Stimulated activated CD4-positive, alpha-beta T cell treated with anti-CD3 and anti-CD28 coated beads, Interleukin-12 subunit alpha, Interleukin-12 subunit beta, amount 100 ng/mL, for 4 hours (primary cell): ENCODE results near the gene CLCN7.
A peak's percentile ranks its signal among the peaks of the same experiment; 100 is the strongest.

Experiments used
- DNase-seq: peaks from one replicate; pipeline ENCODE4 v3.0.0-alpha.2; 2020

The CLCN7 gene

DNA sequence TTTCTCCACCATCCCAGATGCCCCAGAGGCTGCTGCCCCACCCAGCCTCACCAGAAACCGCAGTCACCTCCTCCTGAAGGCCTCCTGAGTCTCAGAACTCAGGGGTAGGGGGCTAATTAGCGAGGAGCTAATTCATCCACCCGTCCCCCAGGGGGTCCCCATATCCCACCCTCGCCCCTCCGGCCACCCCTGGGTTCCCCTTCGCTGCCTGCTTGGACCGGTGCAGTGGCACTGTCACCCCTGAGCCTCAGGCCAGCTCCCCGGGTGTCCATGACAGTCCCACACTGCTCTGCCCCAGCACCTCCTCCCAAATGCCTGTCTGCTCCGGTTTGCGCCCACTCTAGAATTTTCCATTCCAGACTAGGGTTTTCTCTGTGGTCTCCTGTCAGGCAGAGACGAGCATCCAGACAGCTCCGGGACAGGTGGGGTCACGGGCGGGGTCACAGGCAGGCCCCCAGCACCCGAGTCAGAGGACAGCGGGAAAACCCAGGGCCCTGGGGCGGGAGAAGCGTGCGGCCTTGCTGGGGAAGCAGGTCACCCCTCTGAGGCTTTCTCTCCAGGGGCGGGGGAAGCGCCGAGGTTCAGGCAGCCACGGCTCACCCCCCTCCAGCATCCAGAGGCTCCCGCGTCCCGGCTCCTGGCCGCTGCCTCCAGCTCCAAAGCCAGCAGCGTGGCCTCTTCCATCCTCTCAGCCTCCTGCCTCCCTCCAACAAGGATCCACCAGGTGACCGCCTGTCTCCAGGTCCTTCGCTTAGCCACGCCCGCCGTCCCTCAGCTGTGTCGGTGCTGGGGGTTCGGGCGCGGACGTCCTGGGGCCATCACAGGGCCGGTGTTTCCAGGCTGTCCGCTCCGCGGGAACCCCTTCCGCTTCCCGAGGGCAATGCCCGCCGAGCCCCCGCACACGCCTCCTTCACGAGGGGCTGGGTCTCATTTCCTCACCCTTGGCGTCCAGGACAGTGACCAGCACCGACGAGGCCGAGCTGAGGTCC lies 47.1 kb downstream of the CLCN7 start:
- no peak for DNase-seq

GRCh38 chr16:1426734-1427471 lies 47.9 kb downstream of the CLCN7 start:
- no peak for DNase-seq

DNA sequence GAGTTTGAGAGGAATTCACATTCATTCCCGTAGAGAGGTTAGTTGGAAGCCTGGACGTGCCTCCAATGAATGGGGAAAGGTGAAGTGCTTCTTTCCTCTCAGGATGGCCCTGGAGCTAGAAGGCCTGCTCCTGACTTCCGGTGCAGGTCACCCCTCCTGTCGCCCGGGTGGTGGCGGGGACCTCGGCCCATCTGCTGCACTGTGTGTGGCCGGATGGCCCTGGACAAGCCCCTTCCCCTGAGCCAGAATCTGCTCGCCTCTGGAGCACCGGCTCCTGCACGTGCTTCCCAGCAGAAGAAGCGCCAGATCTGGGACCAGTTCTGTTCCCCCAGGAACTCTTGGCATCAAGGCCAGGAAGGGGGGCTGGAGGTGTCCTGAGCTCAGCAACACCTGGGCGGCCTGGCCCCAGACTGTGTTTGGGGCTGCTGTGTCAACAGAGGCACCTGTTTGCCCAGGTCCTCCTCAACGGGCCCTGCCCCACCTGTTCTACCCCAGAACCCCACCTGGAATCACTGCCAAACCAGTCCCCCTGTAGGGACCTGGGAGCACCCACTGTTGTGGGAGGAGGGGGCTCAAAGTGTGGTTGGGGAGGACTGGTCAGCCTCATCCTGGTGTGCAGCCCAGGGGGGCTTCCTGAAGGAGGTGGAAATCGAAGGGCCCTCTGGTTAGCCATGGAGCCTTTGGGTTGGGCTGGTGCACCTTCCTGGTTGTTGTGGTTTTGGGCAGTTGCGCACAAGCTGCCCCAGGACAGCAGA lies 49.0 kb downstream of the CLCN7 start:
- DNase-seq, result no peak

DNA sequence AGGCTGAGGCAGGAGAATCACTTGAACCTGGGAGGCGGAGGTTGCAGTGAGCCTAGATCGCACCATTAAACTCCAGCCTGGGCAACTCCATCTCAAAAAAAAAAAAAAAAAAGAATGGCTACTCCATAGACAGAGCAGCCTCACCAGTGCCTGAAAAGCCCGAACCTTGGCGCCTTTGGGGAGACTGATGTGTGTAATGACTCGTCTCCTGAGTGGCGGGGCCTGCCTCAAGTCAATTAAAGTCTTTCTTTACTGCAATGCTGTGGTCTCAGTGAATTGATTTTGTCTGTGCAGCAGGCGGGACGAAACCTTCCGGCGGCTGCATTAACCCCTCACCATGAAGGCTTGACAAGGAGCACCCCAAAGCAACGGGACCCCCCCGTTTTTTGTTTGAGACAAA lies 50.8 kb downstream of the CLCN7 start:
- DNase-seq, result no peak

DNA sequence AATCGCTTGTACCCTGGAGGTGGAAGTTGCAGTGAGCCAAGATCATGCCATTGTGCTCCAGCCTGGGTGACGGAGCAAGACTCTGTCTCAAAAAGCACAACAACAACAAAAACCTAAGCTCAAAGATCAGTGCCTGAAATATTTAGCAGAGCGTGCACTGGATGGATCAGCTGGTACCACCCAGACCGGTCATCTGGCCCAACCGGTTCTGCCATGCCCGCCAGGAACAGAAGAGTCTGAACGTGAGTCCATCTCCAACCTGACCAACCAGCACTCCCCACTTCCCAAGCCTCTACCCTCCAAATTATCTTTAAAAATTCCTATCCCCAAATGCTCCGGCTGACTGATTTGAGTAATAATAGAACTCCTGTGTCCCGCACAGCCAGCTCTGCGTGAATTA lies 52.8 kb downstream of the CLCN7 start:
- DNase-seq, result no peak

GRCh38 chr16:1420111-1420539 lies 54.7 kb downstream of the CLCN7 start:
- no peak for DNase-seq

GRCh38 chr16:1416521-1416941 lies 58.3 kb downstream of the CLCN7 start:
- DNase-seq, result no peak

DNA sequence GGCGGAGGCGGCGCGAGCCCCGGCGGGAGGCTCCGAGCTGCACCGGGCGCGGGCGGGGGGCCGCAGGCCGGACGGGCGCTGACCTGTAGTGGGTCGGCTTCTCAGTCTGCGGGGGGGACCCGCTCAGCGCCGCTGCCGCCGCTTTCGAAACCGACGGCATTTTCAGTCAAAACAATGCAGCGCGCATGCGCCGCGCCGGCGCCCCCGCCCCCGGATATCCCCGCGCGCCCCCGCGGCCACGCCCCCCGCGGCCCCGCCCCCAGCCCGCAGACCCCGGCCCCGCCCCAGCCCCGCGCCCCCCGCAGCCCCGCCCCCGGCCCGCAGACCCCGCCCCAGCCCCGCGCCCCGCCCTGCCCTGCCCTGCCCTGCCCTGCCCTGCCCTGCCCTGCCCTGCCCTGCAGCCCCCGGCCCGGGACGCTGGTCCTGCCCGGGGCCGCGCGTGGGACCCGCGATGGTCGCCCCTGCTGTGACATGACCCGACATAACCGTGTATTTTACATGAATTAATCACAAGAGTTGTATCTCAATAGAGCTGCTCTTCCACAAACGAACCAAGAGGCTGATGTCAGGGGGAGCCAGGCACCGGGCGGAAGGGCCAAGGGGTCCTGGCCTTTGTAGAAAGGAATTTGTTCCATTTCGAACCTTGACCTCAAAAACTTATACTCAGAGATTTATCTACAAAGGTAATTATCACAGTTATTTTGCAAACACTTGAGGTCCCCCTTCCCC lies 60.1 kb downstream of the CLCN7 start, which contains the start of gene UNKL:
TSS of gene UNKL (minus strand) at position 173 of the 729 bp plus-strand sequence. CDS start at position 160, 13 bp downstream.
- peak; percentile 81 for DNase-seq

DNA sequence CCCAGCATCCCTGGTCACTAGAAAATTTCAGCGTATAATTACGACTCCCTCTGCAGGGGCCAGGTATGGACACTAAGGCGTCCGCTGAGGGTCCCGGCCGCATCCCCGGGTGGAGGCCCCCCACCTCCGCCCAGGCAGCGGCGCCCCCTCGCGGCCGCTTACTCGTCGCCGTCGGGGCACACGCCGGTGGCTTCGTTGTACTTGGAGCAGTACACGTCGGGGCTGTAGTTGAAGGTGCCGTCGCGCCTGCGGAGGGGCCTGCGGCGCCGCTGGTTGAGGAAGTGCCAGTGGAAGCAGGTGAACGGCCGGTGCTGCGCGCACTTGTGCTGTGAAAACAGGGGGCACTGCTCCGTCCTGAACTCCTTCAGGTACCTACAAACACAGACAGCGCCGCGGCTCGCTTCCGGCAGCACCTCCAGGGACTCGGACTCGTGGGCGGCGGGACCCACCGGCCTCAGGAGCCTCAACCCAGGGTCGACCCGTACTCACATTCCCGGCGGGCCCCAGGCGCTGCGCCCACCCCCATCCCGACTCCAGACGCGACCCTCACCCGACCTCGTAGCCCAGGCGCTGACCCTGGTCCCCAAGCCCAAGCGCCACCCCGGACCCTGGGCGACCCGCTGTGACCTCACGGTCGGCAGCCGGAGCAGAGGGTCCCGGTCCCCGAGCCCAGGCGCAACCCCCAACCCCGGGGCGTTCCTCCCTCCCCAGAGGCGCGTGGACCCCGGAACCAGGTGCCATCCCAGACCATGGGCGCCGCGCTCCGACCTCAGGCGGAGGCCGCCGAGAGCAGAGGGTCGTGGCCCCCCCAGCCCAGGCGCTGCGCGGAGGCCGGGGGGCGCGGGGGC lies 60.9 kb downstream of the CLCN7 start:
- peak; percentile 62 for DNase-seq

GRCh38 chr16:1412847-1413246 lies 62.0 kb downstream of the CLCN7 start:
- DNase-seq, result no peak

- DNase-seq, result peak; percentile 97
Measured at GRCh38 chr16:1408171-1408837, 66.5 kb downstream of the CLCN7 start.

GRCh38 chr16:1407753-1408152 lies 67.1 kb downstream of the CLCN7 start:
- DNase-seq, result no peak

DNA sequence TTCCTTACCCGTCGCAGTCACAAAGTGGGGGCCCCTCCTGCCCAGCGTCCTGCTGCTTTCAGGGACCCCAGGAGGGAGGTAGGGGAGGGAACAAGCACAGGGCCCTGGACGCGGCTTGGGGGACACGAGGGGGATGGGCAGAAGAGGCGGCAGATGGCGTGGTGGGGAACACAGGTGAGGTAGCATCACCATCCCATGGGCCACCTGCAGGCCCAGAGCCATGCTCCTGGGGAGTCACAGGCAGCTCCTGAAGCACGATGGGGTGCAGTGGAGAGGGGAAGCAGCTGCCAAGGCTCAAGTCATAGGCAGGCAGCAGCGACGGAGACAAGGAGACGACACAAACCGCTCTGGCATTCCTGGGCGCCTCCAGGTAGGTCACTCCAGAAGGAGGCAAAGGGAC lies 71.1 kb downstream of the CLCN7 start:
- DNase-seq, result no peak

DNA sequence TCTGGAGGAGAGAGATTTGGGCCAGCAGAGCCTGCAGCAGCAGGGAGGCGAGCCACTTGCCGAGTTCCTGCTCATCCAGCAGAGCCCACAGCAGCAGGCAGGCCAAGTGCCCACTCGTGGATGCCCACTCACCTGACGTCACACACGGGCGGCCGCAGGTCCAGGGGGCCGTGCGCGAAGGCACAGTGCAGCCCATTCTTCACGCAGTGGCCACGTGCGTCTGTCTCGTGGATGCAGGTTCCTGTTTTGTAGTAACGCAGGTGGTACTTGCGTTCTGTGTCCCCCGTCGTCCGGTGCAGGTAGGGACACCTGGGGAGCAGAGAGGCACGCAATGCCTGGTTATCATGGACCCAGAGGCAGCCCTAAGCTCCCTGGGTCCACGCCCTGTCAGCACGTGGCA lies 71.8 kb downstream of the CLCN7 start:
- no peak for DNase-seq

GRCh38 chr16:1401758-1402154 lies 73.1 kb downstream of the CLCN7 start:
- DNase-seq, result no peak

GRCh38 chr16:1401061-1401757 lies 73.6 kb downstream of the CLCN7 start:
- DNase-seq, result no peak

DNA sequence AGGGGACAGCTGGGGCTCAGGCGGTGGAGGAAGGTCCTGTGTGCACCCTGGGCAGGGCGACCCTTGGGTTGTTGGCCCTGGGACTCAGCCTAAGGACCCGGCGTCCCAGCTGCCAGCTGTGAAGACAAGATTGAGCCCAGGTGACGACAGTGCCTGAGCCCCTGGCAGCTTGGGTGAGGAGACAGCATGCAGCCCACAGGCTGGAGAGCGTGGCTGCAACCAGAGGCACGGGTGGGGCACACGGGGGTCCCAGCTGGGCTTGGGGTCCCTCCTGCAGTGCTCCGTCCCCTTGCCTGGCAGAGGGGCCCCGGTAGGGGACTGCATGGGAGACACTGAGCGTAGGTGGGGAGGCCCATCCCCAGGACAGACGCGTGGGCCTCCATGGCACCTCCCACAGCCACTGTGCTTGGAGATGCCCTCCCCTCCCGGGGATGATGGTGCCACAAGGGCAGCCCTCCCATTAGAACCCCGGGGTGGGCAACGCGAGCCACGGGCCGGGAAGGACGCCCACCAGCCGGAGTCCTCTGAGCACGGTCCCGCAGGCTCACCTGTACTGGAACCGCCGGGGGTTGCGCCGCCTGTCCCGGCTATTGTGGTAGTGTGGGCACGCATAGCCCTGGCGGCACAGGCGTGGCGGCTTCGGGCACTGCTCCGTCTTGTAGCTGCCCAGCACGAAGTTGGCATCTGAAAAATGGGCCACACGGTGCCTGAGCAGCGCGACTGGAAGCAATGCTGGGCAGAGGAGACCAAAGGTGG lies 75.8 kb downstream of the CLCN7 start:
- no peak for DNase-seq

GRCh38 chr16:1398351-1398750 lies 76.5 kb downstream of the CLCN7 start:
- no peak for DNase-seq

DNA sequence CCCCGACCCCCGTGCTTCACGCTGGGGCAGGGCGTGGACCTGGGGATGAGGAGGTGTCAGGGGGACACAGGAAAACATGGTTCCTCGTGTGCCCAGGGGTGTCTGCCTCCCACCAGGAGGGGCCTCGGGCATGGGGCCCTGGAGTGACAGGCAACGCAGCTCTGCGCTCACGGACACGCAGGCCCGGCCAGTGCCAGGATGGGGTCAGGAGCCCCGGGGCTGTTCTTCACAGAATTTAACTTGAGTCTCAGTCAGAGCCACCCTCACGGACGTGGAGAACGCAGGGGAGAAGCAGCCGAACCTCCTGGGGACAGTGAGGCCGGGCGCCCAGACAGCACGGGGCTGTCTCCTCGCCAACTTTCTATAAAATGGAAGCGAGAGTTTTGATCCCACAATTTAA lies 77.0 kb downstream of the CLCN7 start:
- no peak for DNase-seq
